Mesothelial cell of epicardium (in vitro differentiated cells): ENCODE results near the gene PLXDC2. TPM values are rescaled to one million over a fixed set of nuclear protein-coding genes. Genes with fewer than 3 reads are reported as not detected.

Experiments
- DNase-seq, 2 experiments: peaks; one replicate each; pipeline ENCODE4 v3.0.0; 2021; ENCODE audit warnings: low spot score in 2 of 2; ENCODE audit not compliant: unreplicated experiment in 2 of 2
- H3K27ac Mint-ChIP-seq: 2 replicates; pipeline ENCODE4 v1.8.0; 2021; ENCODE audit warnings: mixed read lengths
- H3K27me3 Mint-ChIP-seq: 2 replicates; pipeline ENCODE4 v1.8.0; 2021; ENCODE audit warnings: low read depth, mixed read lengths
- H3K36me3 Mint-ChIP-seq: 2 replicates; pipeline ENCODE4 v1.8.0; 2021; ENCODE audit warnings: mixed read lengths
- H3K4me1 Mint-ChIP-seq: 2 replicates; pipeline ENCODE4 v1.8.0; 2021; ENCODE audit warnings: mixed read lengths
- H3K4me3 Mint-ChIP-seq: 2 replicates; pipeline ENCODE4 v1.8.0; 2021; ENCODE audit warnings: mild to moderate bottlenecking, moderate library complexity, mixed read lengths
- H3K9me3 Mint-ChIP-seq: 2 replicates; pipeline ENCODE4 v1.8.0; 2021; ENCODE audit warnings: mixed read lengths
- total RNA-seq: library from RNA; stranded (reverse); gene quantifications from 3 replicates; pipeline ENCODE4 v1.2.1, GENCODE V29; 2021
- TF ChIP-seq, protein P1 (sequence below): fragments of 200-600 bp; sonication (generic); IDR thresholded peaks from one replicate; pipeline ENCODE4 v1.5.0; 2021; ENCODE audit warnings: antibody characterized with exemption; ENCODE audit not compliant: unreplicated experiment

PLXDC2 gene
- total RNA-seq, 1 donor from 2014 or later: 60.0 TPM

GRCh38 chr10:20303453-20304152 lies 487.4 kb downstream of the PLXDC2 start:
- H3K4me1 Mint-ChIP-seq: peaks cover 28% of the 10 kb centered on the region
- no peak overlapping the region for H3K27ac Mint-ChIP-seq
- TF ChIP-seq, protein P1, sequence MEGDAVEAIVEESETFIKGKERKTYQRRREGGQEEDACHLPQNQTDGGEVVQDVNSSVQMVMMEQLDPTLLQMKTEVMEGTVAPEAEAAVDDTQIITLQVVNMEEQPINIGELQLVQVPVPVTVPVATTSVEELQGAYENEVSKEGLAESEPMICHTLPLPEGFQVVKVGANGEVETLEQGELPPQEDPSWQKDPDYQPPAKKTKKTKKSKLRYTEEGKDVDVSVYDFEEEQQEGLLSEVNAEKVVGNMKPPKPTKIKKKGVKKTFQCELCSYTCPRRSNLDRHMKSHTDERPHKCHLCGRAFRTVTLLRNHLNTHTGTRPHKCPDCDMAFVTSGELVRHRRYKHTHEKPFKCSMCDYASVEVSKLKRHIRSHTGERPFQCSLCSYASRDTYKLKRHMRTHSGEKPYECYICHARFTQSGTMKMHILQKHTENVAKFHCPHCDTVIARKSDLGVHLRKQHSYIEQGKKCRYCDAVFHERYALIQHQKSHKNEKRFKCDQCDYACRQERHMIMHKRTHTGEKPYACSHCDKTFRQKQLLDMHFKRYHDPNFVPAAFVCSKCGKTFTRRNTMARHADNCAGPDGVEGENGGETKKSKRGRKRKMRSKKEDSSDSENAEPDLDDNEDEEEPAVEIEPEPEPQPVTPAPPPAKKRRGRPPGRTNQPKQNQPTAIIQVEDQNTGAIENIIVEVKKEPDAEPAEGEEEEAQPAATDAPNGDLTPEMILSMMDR: no peak
- no peaks in the 10 kb centered on the region for H3K27me3 Mint-ChIP-seq
- H3K36me3 Mint-ChIP-seq: peaks cover 7% of the 10 kb centered on the region
- H3K9me3 Mint-ChIP-seq: peaks cover 24% of the 10 kb centered on the region
- H3K4me3 Mint-ChIP-seq: no peak overlapping the region
- DNase-seq: no peak

DNA sequence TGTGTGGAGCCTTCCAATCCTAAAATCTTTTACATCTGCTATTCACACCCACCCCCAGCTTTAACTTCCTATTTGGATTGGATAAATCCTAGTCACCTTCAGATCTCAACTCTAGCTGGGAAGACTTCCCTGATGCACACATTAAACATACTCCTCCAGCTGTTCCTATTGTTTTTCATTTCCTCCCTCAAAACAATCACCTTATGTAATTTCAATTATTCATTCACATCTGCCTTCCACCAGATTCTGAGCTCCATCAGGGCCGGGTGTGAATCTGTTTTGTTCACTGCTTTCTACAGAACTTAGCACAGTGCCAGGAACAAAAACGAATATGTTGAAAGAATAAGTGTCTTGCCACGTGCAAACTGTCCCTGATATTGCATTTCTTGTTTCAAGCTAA lies 497.4 kb downstream of the PLXDC2 start:
- TF ChIP-seq, protein P1: no peak
- Mint-ChIP-seq H3K4me3 (no peak overlapping the region), H3K36me3 (peaks cover 2% of the 10 kb centered on the region), H3K27me3 (no peaks in the 10 kb centered on the region), H3K4me1 (no peaks in the 10 kb centered on the region), H3K27ac (no peak overlapping the region), H3K9me3 (peaks cover 24% of the 10 kb centered on the region)
- no peak for DNase-seq

DNA sequence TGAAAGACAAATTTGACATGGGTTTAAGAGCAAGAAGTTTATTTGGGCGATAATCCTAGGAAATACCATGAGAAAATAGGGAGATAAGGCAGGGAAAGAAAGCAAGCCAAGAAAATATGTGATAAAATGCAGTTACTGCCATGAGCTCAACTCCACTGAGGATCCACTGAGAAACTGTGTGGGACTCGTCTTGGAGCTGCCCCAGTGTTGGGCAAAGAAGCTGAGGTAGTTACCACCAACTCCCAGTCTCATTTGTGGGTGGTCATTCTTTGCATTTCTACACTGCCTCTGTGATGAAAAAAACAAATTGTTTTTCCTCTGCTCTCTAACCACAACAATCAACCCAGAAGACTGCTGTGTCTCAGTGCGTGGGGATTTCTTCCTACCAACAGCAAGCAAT lies 498.2 kb downstream of the PLXDC2 start:
- TF ChIP-seq, protein P1: no peak
- H3K4me1 Mint-ChIP-seq: peaks cover 2% of the 10 kb centered on the region
- H3K27ac Mint-ChIP-seq: no peak overlapping the region
- no peaks in the 10 kb centered on the region for H3K27me3 Mint-ChIP-seq
- H3K4me3 Mint-ChIP-seq: no peak overlapping the region
- H3K9me3 Mint-ChIP-seq: peaks cover 24% of the 10 kb centered on the region
- peaks cover 2% of the 10 kb centered on the region for H3K36me3 Mint-ChIP-seq
- no peak for DNase-seq

DNA sequence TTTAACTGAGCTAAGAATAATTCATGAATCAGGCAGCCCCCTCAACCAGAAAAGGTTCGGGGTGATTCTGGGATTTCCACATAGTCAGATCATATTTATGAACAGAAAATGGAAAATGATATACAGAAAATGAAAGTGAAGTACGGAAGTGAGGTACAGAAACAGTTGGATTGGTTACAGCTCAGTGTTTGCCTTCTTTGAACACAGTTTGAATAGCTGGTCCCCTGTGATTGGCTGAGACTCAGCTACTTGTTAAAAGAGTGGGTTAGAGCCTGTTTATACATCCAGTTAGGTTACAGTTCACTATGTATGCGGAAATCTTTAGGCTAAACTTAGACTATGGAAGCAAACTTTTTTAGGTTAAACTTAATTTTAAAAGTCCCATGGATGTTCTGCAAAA lies 511.7 kb downstream of the PLXDC2 start:
- Mint-ChIP-seq H3K27ac (no peak overlapping the region), H3K9me3 (peaks cover 20% of the 10 kb centered on the region), H3K4me1 (peaks cover 8% of the 10 kb centered on the region), H3K36me3 (peaks cover 5% of the 10 kb centered on the region), H3K27me3 (no peaks in the 10 kb centered on the region), H3K4me3 (no peak overlapping the region)
- DNase-seq: no peak
- TF ChIP-seq, protein P1: no peak

DNA sequence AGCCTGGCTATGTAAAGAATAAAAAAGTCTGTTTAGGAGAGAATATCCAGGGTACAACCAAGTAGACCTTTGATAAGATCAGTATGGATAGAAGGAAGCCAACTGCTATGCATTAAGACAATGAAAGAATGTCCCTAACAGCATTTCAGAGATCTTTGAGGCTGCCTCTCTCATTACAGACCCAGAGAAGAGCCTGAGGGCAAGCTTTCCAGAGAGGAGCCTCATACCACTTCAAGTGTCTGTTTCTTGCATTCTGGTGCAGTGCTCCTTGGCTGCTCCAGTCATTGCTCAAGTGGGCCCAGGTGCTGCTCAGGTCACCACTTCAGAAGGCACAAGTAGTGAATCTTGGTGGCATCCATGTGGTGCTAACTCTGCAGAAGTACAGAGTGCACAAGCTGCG lies 514.0 kb downstream of the PLXDC2 start:
- Mint-ChIP-seq H3K27ac (no peak overlapping the region), H3K4me3 (no peak overlapping the region), H3K27me3 (no peaks in the 10 kb centered on the region), H3K9me3 (peaks cover 23% of the 10 kb centered on the region), H3K4me1 (peaks cover 8% of the 10 kb centered on the region), H3K36me3 (peaks cover 5% of the 10 kb centered on the region)
- DNase-seq: no peak
- TF ChIP-seq, protein P1: no peak
